PC-3 (cell line): ENCODE data around the gene KDM4F.

Source experiments
- EZH2 ChIP-seq: fragments of 300-600 bp; sonication (generic); IDR thresholded peaks from one replicate; pipeline ENCODE4 v1.6.1; 2017; ENCODE audit warnings: antibody characterized with exemption, mild to moderate bottlenecking, low read length; ENCODE audit not compliant: unreplicated experiment
- TF ChIP-seq, protein P1 (sequence below): fragments of 300-600 bp; sonication (generic); conservative IDR thresholded peaks from 2 replicates; pipeline ENCODE4 v1.5.1; 2017; ENCODE audit warnings: antibody characterized with exemption, low read depth, mild to moderate bottlenecking, low read length

DNA sequence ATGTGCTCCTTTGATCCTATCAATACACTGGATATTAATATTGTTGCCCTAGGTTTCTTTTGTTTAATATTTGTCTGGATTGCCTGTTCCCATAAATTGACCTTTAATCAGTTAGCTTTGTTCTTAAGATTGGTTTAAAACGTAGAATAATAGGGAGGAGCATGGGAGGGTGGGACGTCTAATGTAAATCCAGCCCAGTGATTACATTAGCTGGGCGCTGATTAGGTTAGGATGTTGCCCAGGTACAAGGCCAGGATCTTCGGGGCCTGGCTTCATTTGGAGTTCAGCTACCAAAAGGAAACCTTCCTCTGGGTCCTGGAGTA lies 17.5 kb downstream of the KDM4F start, which contains the start of gene SRSF8:
- no peak for TF ChIP-seq EZH2
- TF ChIP-seq, protein P1, sequence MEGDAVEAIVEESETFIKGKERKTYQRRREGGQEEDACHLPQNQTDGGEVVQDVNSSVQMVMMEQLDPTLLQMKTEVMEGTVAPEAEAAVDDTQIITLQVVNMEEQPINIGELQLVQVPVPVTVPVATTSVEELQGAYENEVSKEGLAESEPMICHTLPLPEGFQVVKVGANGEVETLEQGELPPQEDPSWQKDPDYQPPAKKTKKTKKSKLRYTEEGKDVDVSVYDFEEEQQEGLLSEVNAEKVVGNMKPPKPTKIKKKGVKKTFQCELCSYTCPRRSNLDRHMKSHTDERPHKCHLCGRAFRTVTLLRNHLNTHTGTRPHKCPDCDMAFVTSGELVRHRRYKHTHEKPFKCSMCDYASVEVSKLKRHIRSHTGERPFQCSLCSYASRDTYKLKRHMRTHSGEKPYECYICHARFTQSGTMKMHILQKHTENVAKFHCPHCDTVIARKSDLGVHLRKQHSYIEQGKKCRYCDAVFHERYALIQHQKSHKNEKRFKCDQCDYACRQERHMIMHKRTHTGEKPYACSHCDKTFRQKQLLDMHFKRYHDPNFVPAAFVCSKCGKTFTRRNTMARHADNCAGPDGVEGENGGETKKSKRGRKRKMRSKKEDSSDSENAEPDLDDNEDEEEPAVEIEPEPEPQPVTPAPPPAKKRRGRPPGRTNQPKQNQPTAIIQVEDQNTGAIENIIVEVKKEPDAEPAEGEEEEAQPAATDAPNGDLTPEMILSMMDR = no peak
